GM12878 (cell line): ENCODE results near the gene BIVM. TPM values are rescaled to one million over a fixed set of nuclear protein-coding genes. Genes with fewer than 3 reads are reported as not detected.

Experiments used
- ATAC-seq: fragments of 200-7000 bp; cut with Tn5 transposase; 3 replicates; pipeline ENCODE4 v1.9.1; 2020; ENCODE audit warnings: mild to moderate bottlenecking, moderate library complexity
- BruUV-seq: library from RNA; stranded (reverse); fragments of 400-500 nt; replicated peaks from 2 replicates; lab custom pipeline; 2021; lab: Mats Ljungman, UMichigan
- CTCF ChIA-PET: fragments of 300-600 bp; sonication (Branson Sonifier 250); formaldehyde crosslinking; extraction: SDS; loops from one replicate; lab custom pipeline; 2021; ENCODE audit warnings: inconsistent platforms; lab: Yijun Ruan, JAX
- POLR2A ChIA-PET: fragments of 350-600 bp; formaldehyde crosslinking; extraction: SDS; loops from one replicate; lab custom pipeline; 2021; ENCODE audit warnings: inconsistent platforms; lab: Charles Lee
- RAD21 ChIA-PET: fragments of 300-600 bp; sonication (Branson Sonifier 250); formaldehyde crosslinking; loops from one replicate; lab custom pipeline; 2023; ENCODE audit warnings: antibody characterized with exemption; ENCODE audit not compliant: unreplicated experiment; lab: Charles Lee
- SMC1A ChIA-PET: fragments of 300-600 bp; sonication (Branson Sonifier 250); formaldehyde crosslinking; loops from one replicate; lab custom pipeline; 2023; ENCODE audit not compliant: unreplicated experiment, uncharacterized antibody; lab: Charles Lee
- DNase-seq: peaks from one replicate; pipeline ENCODE4 v3.0.0-alpha.2; 2011; ENCODE audit warnings: low read depth, low spot score
- FAIRE-seq: peaks from 3 replicates; lab custom pipeline; 2011; peaks lifted over from hg19 to GRCh38; lab: Jason Lieb, UNC
- H2AFZ ChIP-seq: 2 replicates; pipeline ENCODE4 v1.6.0; 2011; ENCODE audit warnings: low read depth, low read length, control low read depth; ENCODE audit not compliant: control insufficient read depth
- H3K27ac ChIP-seq: 2 replicates; pipeline ENCODE4 v1.5.1; 2011; ENCODE audit warnings: control low read depth; ENCODE audit not compliant: control insufficient read depth, insufficient read depth
- H3K27me3 ChIP-seq, 2 experiments: replicated peaks in 1 of 2; 2 replicates each; pipeline versions ENCODE4 v1.6.0 to v1.6.1; 2011; ENCODE audit warnings: low read length in 1 of 2; ENCODE audit not compliant: control insufficient read depth in 2 of 2, insufficient read depth in 2 of 2
- H3K36me3 ChIP-seq, 2 experiments: 2 replicates each; pipeline ENCODE4 v1.5.1; 2011; ENCODE audit warnings: low read length in 1 of 2; ENCODE audit not compliant: control insufficient read depth in 2 of 2, insufficient read depth in 2 of 2
- H3K4me1 ChIP-seq: 2 replicates; pipeline ENCODE4 v1.6.1; 2011; ENCODE audit warnings: mild to moderate bottlenecking, low read length, moderate library complexity, mixed read lengths; ENCODE audit not compliant: control insufficient read depth, insufficient read depth
- H3K4me2 ChIP-seq: 2 replicates; pipeline ENCODE4 v1.6.0; 2011; ENCODE audit warnings: control low read depth; ENCODE audit not compliant: control insufficient read depth, insufficient read depth
- H3K4me3 ChIP-seq: fragments of 200-600 bp; sonication (generic); 2 replicates; pipeline ENCODE4 v1.5.1; 2016
- H3K79me2 ChIP-seq: 2 replicates; pipeline ENCODE4 v1.6.0; 2011; ENCODE audit warnings: low read length; ENCODE audit not compliant: control insufficient read depth, insufficient read depth
- H3K9ac ChIP-seq: 2 replicates; pipeline ENCODE4 v1.8.0; 2011; ENCODE audit warnings: low read length, control low read depth, mixed read lengths; ENCODE audit not compliant: control insufficient read depth, insufficient read depth
- H3K9me3 ChIP-seq: replicated peaks from 3 replicates; pipeline ENCODE4 v1.5.1; 2011; ENCODE audit warnings: mild to moderate bottlenecking, low read length; ENCODE audit not compliant: control insufficient read depth, insufficient read depth
- H4K20me1 ChIP-seq: 2 replicates; pipeline ENCODE4 v1.6.0; 2011; ENCODE audit not compliant: control insufficient read depth, insufficient read depth
- CEBPB ChIP-seq, 2 experiments: fragments of 150-350 bp in 1 of 2; IDR thresholded peaks; 2 replicates each; pipeline ENCODE4 v1.6.1; 2012 to 2014; ENCODE audit warnings: low read depth in 2 of 2, low read length in 2 of 2, borderline replicate concordance in 1 of 2, inconsistent platforms in 1 of 2
- CHD4 ChIP-seq: fragments of 200-600 bp; sonication (generic); IDR thresholded peaks from 2 replicates; pipeline ENCODE4 v1.6.1; 2016; ENCODE audit warnings: mild to moderate bottlenecking
- MTA3 ChIP-seq: IDR thresholded peaks from 2 replicates; pipeline ENCODE4 v1.6.1; 2012; ENCODE audit warnings: low read length, inconsistent platforms, borderline replicate concordance
- MYC ChIP-seq: IDR thresholded peaks from 2 replicates; pipeline ENCODE4 v1.6.1; 2011; ENCODE audit warnings: mild to moderate bottlenecking, low read length, moderate library complexity, inconsistent platforms; ENCODE audit not compliant: insufficient read depth, insufficient replicate concordance, insufficient read length, severe bottlenecking
- NFIC ChIP-seq: IDR thresholded peaks from 2 replicates; pipeline ENCODE4 v1.6.1; 2012; ENCODE audit warnings: low read depth, mild to moderate bottlenecking, inconsistent platforms, low read length, moderate library complexity
- NRF1 ChIP-seq: conservative IDR thresholded peaks from 2 replicates; pipeline ENCODE4 v1.6.1; 2011; ENCODE audit warnings: mild to moderate bottlenecking, low read depth, low read length, improper control_type of control experiment
- POLR2AphosphoS2 ChIP-seq: IDR thresholded peaks from 2 replicates; pipeline ENCODE4 v1.6.1; 2011; ENCODE audit warnings: low read depth, mild to moderate bottlenecking, low read length, improper control_type of control experiment, moderate library complexity
- SMAD5 ChIP-seq: IDR thresholded peaks from 2 replicates; pipeline ENCODE4 v1.6.1; 2016; ENCODE audit warnings: antibody characterized with exemption, low read depth
- SRF ChIP-seq, 2 experiments: IDR thresholded peaks; 2 replicates each; pipeline ENCODE4 v1.6.1; 2011; ENCODE audit warnings: low read depth in 2 of 2, low read length in 2 of 2, mild to moderate bottlenecking in 1 of 2, moderate library complexity in 1 of 2
- SUPT20H ChIP-seq: IDR thresholded peaks from 2 replicates; pipeline ENCODE4 v1.6.1; 2011; ENCODE audit warnings: low read depth, mild to moderate bottlenecking, low read length, moderate library complexity, borderline replicate concordance; ENCODE audit not compliant: control insufficient read depth
- TAF1 ChIP-seq: IDR thresholded peaks from 2 replicates; pipeline ENCODE4 v1.6.1; 2011; ENCODE audit warnings: mild to moderate bottlenecking, low read depth, low read length, borderline replicate concordance
- WRNIP1 ChIP-seq: IDR thresholded peaks from 2 replicates; pipeline ENCODE4 v1.6.1; 2011; ENCODE audit warnings: low read depth, low read length, improper control_type of control experiment, borderline replicate concordance
- YY1 ChIP-seq: IDR thresholded peaks from 2 replicates; pipeline ENCODE4 v1.6.1; 2011; ENCODE audit warnings: low read depth, mild to moderate bottlenecking, low read length
- ZBTB11 ChIP-seq: fragments of 450-650 bp; formaldehyde crosslinking; IDR thresholded peaks from 2 replicates; pipeline ENCODE4 v1.5.0; 2022; ENCODE audit warnings: mild to moderate bottlenecking, missing genetic modification characterization
- ZNF207 ChIP-seq: fragments of 450-650 bp; IDR thresholded peaks from 2 replicates; pipeline ENCODE4 v1.6.1; 2014; ENCODE audit warnings: antibody characterized with exemption, mild to moderate bottlenecking, borderline replicate concordance
- ZNF24 ChIP-seq: fragments of 450-650 bp; IDR thresholded peaks from 2 replicates; pipeline ENCODE4 v1.6.1; 2017; ENCODE audit warnings: antibody characterized with exemption, mild to moderate bottlenecking
- ZNF384 ChIP-seq: IDR thresholded peaks from 2 replicates; pipeline ENCODE4 v1.6.1; 2012; ENCODE audit warnings: low read depth, mild to moderate bottlenecking, low read length, improper control_type of control experiment, borderline replicate concordance
- WGBS: methylation state at CpG from one replicate; pipeline ENCODE4 v1.1.6; 2016; ENCODE audit warnings: low lambda C conversion rate; ENCODE audit not compliant: insufficient replicate concordance, insufficient coverage; ENCODE audit errors: missing lambda C conversion rate; 5-methylcytosine and 5-hydroxymethylcytosine counted together
- in situ Hi-C: fragments of 300-500 bp; cut with MboI; formaldehyde crosslinking; loops from 9 replicates; pipeline ENCODE4 v1.14.3; 2018; ENCODE audit warnings: mixed read lengths
- intact Hi-C: fragments of 100-400 bp; cut with micrococcal nuclease; formaldehyde crosslinking; loops from one replicate; pipeline ENCODE4 v1.14.2; 2022; ENCODE audit not compliant: unreplicated experiment
- polyA plus RNA-seq, 11 experiments: library from polyadenylated mRNA; depleted of rRNA in 4 of 11; unstranded in 6 of 11; stranded (reverse) in 5 of 11; fragments of >200 nt; fragmentation: Nextera tagmentation in 4 of 11; fragmentation: Illumina TruSeq in 1 of 11; extraction: Ambion mirVana in 4 of 11; extraction: Trizol in 1 of 11; gene quantifications; 1 replicate in 1 of 11; 2 replicates in 10 of 11; pipeline versions ENCODE4 v1.2.1 to v1.2.3, GENCODE V29; 2011 to 2016; ENCODE audit warnings: inconsistent platforms in 2 of 11, missing spikeins in 2 of 11, low read depth in 1 of 11
- total RNA-seq, 4 experiments: library from RNA; depleted of rRNA in 3 of 4; stranded (reverse); fragments of >200 nt in 3 of 4; fragmentation: Illumina TruSeq in 1 of 4; extraction: Trizol in 1 of 4; gene quantifications; 2 replicates each; pipeline versions ENCODE4 v1.2.1 to v1.2.3, GENCODE V29; 2013 to 2021
- TF ChIP-seq, protein P1 (sequence below): fragments of 450-650 bp; IDR thresholded peaks from 2 replicates; pipeline ENCODE4 v1.6.1; 2014; ENCODE audit warnings: mild to moderate bottlenecking

Gene BIVM
- total and polyA plus RNA-seq, 10 of the 15 experiments (the other 5 are each of a cell fraction or from before 2014, with no cell fraction given), result 3.4 to 20.1 (median 14.1) TPM

- intact Hi-C loops (no loop called here), in situ Hi-C loops (no loop called here)
- RAD21 ChIA-PET, result interaction anchor here (2.6 kb wide), 1 partner anchor 30 kb away, joined by 6 read pairs; the partner anchor contains the start of gene ERCC5
- no peaks in the 10 kb centered on the region for H3K27me3 ChIP-seq
- CTCF ChIA-PET, result interaction anchor here (2.9 kb wide), 1 partner anchor 15 kb away, joined by 18 read pairs; no protein-coding TSS in a partner anchor
- SMC1A ChIA-PET, result interaction anchor here (1.8 kb wide), 1 partner anchor 9 kb away, joined by 5 read pairs; no protein-coding TSS in a partner anchor
- DNase-seq, result no peak
- POLR2A ChIA-PET, result no interaction called here
- H3K79me2 ChIP-seq, result peaks cover 8% of the 10 kb centered on the region
- no peak for FAIRE-seq
- H3K4me1 ChIP-seq, result peaks cover 19% of the 10 kb centered on the region
- no peak overlapping the region for H3K27ac ChIP-seq
- no TSS peak for BruUV-seq
- peaks cover 1% of the 10 kb centered on the region for H3K9me3 ChIP-seq
- H3K4me2 ChIP-seq, result no peak overlapping the region
- H2AFZ ChIP-seq, result no peak overlapping the region
- peaks cover 0 to 3% of the 10 kb centered on the region in 2 experiments for H3K36me3 ChIP-seq
- TF ChIP-seq MYC, result no peak
- no peak for TF ChIP-seq ZBTB11 (CRISPR knock-in tag)
- TF ChIP-seq TAF1, result no peak
- TF ChIP-seq WRNIP1, result no peak
- no peak for TF ChIP-seq ZNF384
- TF ChIP-seq ZNF24, result no peak
- no peak for TF ChIP-seq YY1
- TF ChIP-seq, protein P1, sequence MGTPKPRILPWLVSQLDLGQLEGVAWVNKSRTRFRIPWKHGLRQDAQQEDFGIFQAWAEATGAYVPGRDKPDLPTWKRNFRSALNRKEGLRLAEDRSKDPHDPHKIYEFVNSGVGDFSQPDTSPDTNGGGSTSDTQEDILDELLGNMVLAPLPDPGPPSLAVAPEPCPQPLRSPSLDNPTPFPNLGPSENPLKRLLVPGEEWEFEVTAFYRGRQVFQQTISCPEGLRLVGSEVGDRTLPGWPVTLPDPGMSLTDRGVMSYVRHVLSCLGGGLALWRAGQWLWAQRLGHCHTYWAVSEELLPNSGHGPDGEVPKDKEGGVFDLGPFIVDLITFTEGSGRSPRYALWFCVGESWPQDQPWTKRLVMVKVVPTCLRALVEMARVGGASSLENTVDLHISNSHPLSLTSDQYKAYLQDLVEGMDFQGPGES, result no peak
- TF ChIP-seq SRF (IDR thresholded peaks at IDR 0.05; ENCODE audit: low read depth in 2 of 2, low read length in 2 of 2), result no peak
- TF ChIP-seq CHD4, result no peak
- no peak for TF ChIP-seq SUPT20H
- no peak for TF ChIP-seq NFIC
- no peak for TF ChIP-seq NRF1
- TF ChIP-seq SMAD5, result no peak
- no peak for TF ChIP-seq MTA3
- TF ChIP-seq ZNF207, result no peak
- TF ChIP-seq POLR2AphosphoS2, result no peak
- no peak for TF ChIP-seq CEBPB (IDR thresholded peaks at IDR 0.05; ENCODE audit: borderline replicate concordance in 1 of 2, low read depth in 2 of 2, low read length in 2 of 2)
- H3K9ac ChIP-seq, result no peak overlapping the region
- H4K20me1 ChIP-seq, result no peaks in the 10 kb centered on the region
- no peak overlapping the region for H3K4me3 ChIP-seq
- ATAC-seq, result no peak
- 90% methylated on average over 5 of the region's 5 CpGs for WGBS
Measured at GRCh38 chr13:102815788-102816187, 16.9 kb downstream of the BIVM start.
